NK-92 (cell line): ENCODE results near the gene CACNG1.
"Not testable (repeated sequence)": the region's sequence is repeated elsewhere in the genome, so short reads cannot be mapped to it uniquely, and the experiment has no call there.

Experiments used
- DNase-seq: peaks from one replicate; lab custom pipeline; 2025; ENCODE audit not compliant: unreplicated experiment; lab: John Stamatoyannopoulos, UW

The CACNG1 gene

GRCh38 chr17:67074781-67075180 is 30.4 kb downstream of the CACNG1 start:
- no peak for DNase-seq

- DNase-seq, result no peak
Measured at GRCh38 chr17:67076290-67076689, 31.9 kb downstream of the CACNG1 start.

GRCh38 chr17:67078292-67078691 is 33.9 kb downstream of the CACNG1 start:
- DNase-seq, result no peak

GRCh38 chr17:67079491-67079890 is 35.1 kb downstream of the CACNG1 start:
- DNase-seq, result no peak

- no peak for DNase-seq
Measured at GRCh38 chr17:67080804-67081203, 36.5 kb downstream of the CACNG1 start.

GRCh38 chr17:67082107-67082506 is 37.8 kb downstream of the CACNG1 start:
- DNase-seq, result no peak

GRCh38 chr17:67085406-67085805 is 41.1 kb downstream of the CACNG1 start:
- DNase-seq, result no peak

- no peak for DNase-seq
Measured at GRCh38 chr17:67088639-67089038, 44.3 kb downstream of the CACNG1 start.

- DNase-seq, result no peak
Measured at GRCh38 chr17:67090341-67090740, 46.0 kb downstream of the CACNG1 start.

GRCh38 chr17:67092291-67092690 is 47.9 kb downstream of the CACNG1 start:
- no peak for DNase-seq

GRCh38 chr17:67092710-67093109 is 48.4 kb downstream of the CACNG1 start:
- not testable (repeated sequence) for DNase-seq

GRCh38 chr17:67093348-67093747 is 49.0 kb downstream of the CACNG1 start:
- DNase-seq, result no peak

GRCh38 chr17:67095291-67095690 is 50.9 kb downstream of the CACNG1 start:
- DNase-seq, result not testable (repeated sequence)

- no peak for DNase-seq
Measured at GRCh38 chr17:67095803-67096202, 51.4 kb downstream of the CACNG1 start.

- no peak for DNase-seq
Measured at GRCh38 chr17:67096609-67097008, 52.3 kb downstream of the CACNG1 start.

- no peak for DNase-seq
Measured at GRCh38 chr17:67098006-67098405, 53.7 kb downstream of the CACNG1 start.

GRCh38 chr17:67104641-67105040 is 60.3 kb downstream of the CACNG1 start:
- DNase-seq, result not testable (repeated sequence)

GRCh38 chr17:67105213-67105612 is 60.9 kb downstream of the CACNG1 start:
- no peak for DNase-seq
